K562 (cell line): ENCODE results near the gene NOPCHAP1. TPM values are rescaled to one million over a fixed set of nuclear protein-coding genes. Genes with fewer than 3 reads are reported as not detected.

ENCODE experiments used
- ATAC-seq: fragments of 200-7000 bp; cut with Tn5 transposase; 3 replicates; pipeline ENCODE4 v1.9.1; 2020; ENCODE audit warnings: moderate library complexity
- BruUV-seq: library from RNA; stranded (reverse); fragments of 400-500 nt; replicated peaks from 2 replicates; lab custom pipeline; 2021; lab: Mats Ljungman, UMichigan
- CTCF ChIA-PET: fragments of 300-600 bp; formaldehyde crosslinking; extraction: SDS; loops from one replicate; lab custom pipeline; 2021; ENCODE audit warnings: low intra/inter-chr PET ratio; lab: Yijun Ruan, JAX
- POLR2A ChIA-PET: fragments of 300-600, 350-650 bp; sonication (Branson Sonifier 250); formaldehyde crosslinking; extraction: SDS; loops from one replicate; lab custom pipeline; 2021; ENCODE audit warnings: antibody characterized with exemption, inconsistent platforms; lab: Yijun Ruan, JAX
- DNase-seq, 4 experiments: peaks; one replicate each; pipeline versions ENCODE4 v3.0.0 to v3.0.0-alpha.2; 2011 to 2018; ENCODE audit warnings: low spot score in 3 of 4, mixed read lengths in 3 of 4; ENCODE audit errors: extremely low read depth in 1 of 4
- FAIRE-seq: peaks from 2 replicates; lab custom pipeline; 2011; peaks lifted over from hg19 to GRCh38; lab: Jason Lieb, UNC
- H2AFZ ChIP-seq: 2 replicates; pipeline ENCODE4 v1.6.0; 2011; ENCODE audit warnings: low read depth, low read length, control low read depth, inconsistent platforms
- H3K27ac ChIP-seq: fragments of 200-600 bp; 3 replicates; pipeline ENCODE4 v1.8.0; 2011; ENCODE audit warnings: low read depth, mild to moderate bottlenecking, control low read depth, inconsistent platforms, low read length, moderate library complexity, mixed read lengths; ENCODE audit errors: extremely low read depth
- H3K27me3 ChIP-seq, 2 experiments: fragments of 300-600 bp in 1 of 2; 2 replicates in 1 of 2; 3 replicates in 1 of 2; pipeline versions ENCODE4 v1.6.0 to v1.8.0; 2011; ENCODE audit warnings: inconsistent platforms in 2 of 2, low read length in 2 of 2, mild to moderate bottlenecking in 1 of 2, mixed read lengths in 1 of 2, moderate library complexity in 1 of 2; ENCODE audit not compliant: control insufficient read depth in 2 of 2, insufficient read depth in 2 of 2
- H3K36me3 ChIP-seq: fragments of 300-600 bp; 3 replicates; pipeline ENCODE4 v1.8.0; 2011; ENCODE audit warnings: mild to moderate bottlenecking, low read length, inconsistent platforms; ENCODE audit not compliant: control insufficient read depth, insufficient read depth
- H3K4me1 ChIP-seq, 2 experiments: fragments of 200-600 bp in 1 of 2; replicated peaks in 1 of 2; 2 replicates in 1 of 2; 3 replicates in 1 of 2; pipeline versions ENCODE4 v1.5.1 to v1.8.0; 2011; ENCODE audit warnings: inconsistent platforms in 2 of 2, low read length in 2 of 2, mild to moderate bottlenecking in 1 of 2, mixed read lengths in 1 of 2, moderate library complexity in 1 of 2; ENCODE audit not compliant: control insufficient read depth in 2 of 2, insufficient read depth in 2 of 2
- H3K4me2 ChIP-seq: 2 replicates; pipeline ENCODE4 v1.6.1; 2011; ENCODE audit warnings: low read length, control low read depth, inconsistent platforms, mixed read lengths; ENCODE audit not compliant: insufficient read depth
- H3K4me3 ChIP-seq: fragments of 200-600 bp; sonication (generic), shearing (Covaris generic); 2 replicates; pipeline ENCODE4 v1.5.1; 2016; ENCODE audit warnings: control low read depth, inconsistent platforms
- H3K79me2 ChIP-seq: fragments of 200-600 bp; 3 replicates; pipeline ENCODE4 v1.8.0; 2011; ENCODE audit warnings: low read length, inconsistent platforms; ENCODE audit not compliant: control insufficient read depth, insufficient read depth
- H3K9ac ChIP-seq, 2 experiments: 2 replicates each; pipeline versions ENCODE4 v1.6.0 to v1.6.1; 2011; ENCODE audit warnings: low read depth in 2 of 2, low read length in 2 of 2, control low read depth in 1 of 2, inconsistent platforms in 1 of 2, mild to moderate bottlenecking in 1 of 2, mixed read lengths in 1 of 2; ENCODE audit not compliant: insufficient read depth in 1 of 2
- H3K9me1 ChIP-seq: one replicate; pipeline ENCODE4 v1.6.0; 2011; ENCODE audit warnings: inconsistent platforms, mild to moderate bottlenecking, low read length, moderate library complexity; ENCODE audit not compliant: control insufficient read depth, insufficient read depth
- H3K9me3 ChIP-seq: replicated peaks from 2 replicates; pipeline ENCODE4 v1.5.1; 2011; ENCODE audit warnings: low read depth, low read length, inconsistent platforms; ENCODE audit not compliant: control insufficient read depth, insufficient read depth
- H4K20me1 ChIP-seq: replicated peaks from 2 replicates; pipeline ENCODE4 v1.6.1; 2011; ENCODE audit warnings: low read length, inconsistent platforms, mixed read lengths; ENCODE audit not compliant: control insufficient read depth, insufficient read depth
- CHD7 ChIP-seq: fragments of 200-600 bp; sonication (generic); IDR thresholded peaks from one replicate; pipeline ENCODE4 v1.6.1; 2012; ENCODE audit warnings: mild to moderate bottlenecking, low read depth, low read length, inconsistent platforms
- HDAC6 ChIP-seq: IDR thresholded peaks from 2 replicates; pipeline ENCODE4 v1.6.1; 2012; ENCODE audit warnings: low read depth, mild to moderate bottlenecking, control low read depth, inconsistent platforms, low read length, moderate library complexity
- KLF16 ChIP-seq: IDR thresholded peaks from 2 replicates; pipeline ENCODE4 v1.6.1; 2016; ENCODE audit warnings: antibody characterized with exemption
- NFE2 ChIP-seq: IDR thresholded peaks from 2 replicates; pipeline ENCODE4 v1.6.1; 2014; ENCODE audit warnings: antibody characterized with exemption, low read depth
- SMARCE1 ChIP-seq: fragments of 450-650 bp; IDR thresholded peaks from 2 replicates; pipeline ENCODE4 v1.7.1; 2016; ENCODE audit warnings: mild to moderate bottlenecking
- ZBED1 ChIP-seq: IDR thresholded peaks from 2 replicates; pipeline ENCODE4 v1.6.1; 2014
- ZNF274 ChIP-seq: IDR thresholded peaks from 2 replicates; pipeline ENCODE4 v1.6.1; 2011; ENCODE audit warnings: low read depth, mild to moderate bottlenecking, low read length, moderate library complexity, borderline replicate concordance
- WGBS: fragments of 100-300 bp; shearing (Covaris generic); methylation state at CpG from one replicate; pipeline ENCODE4 v1.1.6; 2016; ENCODE audit warnings: low coverage, mixed read lengths; ENCODE audit not compliant: insufficient coverage; ENCODE audit errors: missing lambda C conversion rate; 5-methylcytosine and 5-hydroxymethylcytosine counted together
- in situ Hi-C: fragments of 300-500 bp; cut with MboI; formaldehyde crosslinking; loops from 4 replicates; pipeline ENCODE4 v1.15.0; 2018; ENCODE audit warnings: inconsistent platforms, mixed read lengths
- intact Hi-C: fragments of 100-400 bp; cut with micrococcal nuclease; formaldehyde crosslinking; loops from 2 replicates; pipeline ENCODE4 v1.14.2; 2022
- polyA plus RNA-seq, 8 experiments: library from polyadenylated mRNA; depleted of rRNA in 4 of 8; stranded (reverse) in 5 of 8; unstranded in 3 of 8; fragments of >200 nt; fragmentation: Nextera tagmentation in 2 of 8; fragmentation: Illumina TruSeq in 1 of 8; extraction: Ambion mirVana in 2 of 8; extraction: Trizol in 1 of 8; gene quantifications; 2 replicates each; pipeline versions ENCODE4 v1.2.1 to v1.2.3, GENCODE V29; 2011 to 2014; ENCODE audit warnings: inconsistent platforms in 1 of 8, missing spikeins in 1 of 8
- total RNA-seq, 7 experiments: library from RNA; depleted of rRNA in 6 of 7; stranded (reverse); fragments of >200 nt in 6 of 7; fragmentation: Illumina TruSeq in 2 of 7; extraction: Trizol in 2 of 7; gene quantifications; 2 replicates each; pipeline versions ENCODE4 v1.2.1 to v1.2.3, GENCODE V29; 2011 to 2021; ENCODE audit warnings: low replicate concordance in 1 of 7
- TF ChIP-seq, protein P1 (sequence below): fragments of 450-650 bp; formaldehyde crosslinking; IDR thresholded peaks from 2 replicates; pipeline ENCODE4 v1.4.0; 2022; ENCODE audit warnings: missing genetic modification characterization

The NOPCHAP1 gene
- total and polyA plus RNA-seq, 9 of the 15 experiments (the other 6 are each of a cell fraction or from before 2014, with no cell fraction given): 19.4 to 108 (median 33.4) TPM

DNA sequence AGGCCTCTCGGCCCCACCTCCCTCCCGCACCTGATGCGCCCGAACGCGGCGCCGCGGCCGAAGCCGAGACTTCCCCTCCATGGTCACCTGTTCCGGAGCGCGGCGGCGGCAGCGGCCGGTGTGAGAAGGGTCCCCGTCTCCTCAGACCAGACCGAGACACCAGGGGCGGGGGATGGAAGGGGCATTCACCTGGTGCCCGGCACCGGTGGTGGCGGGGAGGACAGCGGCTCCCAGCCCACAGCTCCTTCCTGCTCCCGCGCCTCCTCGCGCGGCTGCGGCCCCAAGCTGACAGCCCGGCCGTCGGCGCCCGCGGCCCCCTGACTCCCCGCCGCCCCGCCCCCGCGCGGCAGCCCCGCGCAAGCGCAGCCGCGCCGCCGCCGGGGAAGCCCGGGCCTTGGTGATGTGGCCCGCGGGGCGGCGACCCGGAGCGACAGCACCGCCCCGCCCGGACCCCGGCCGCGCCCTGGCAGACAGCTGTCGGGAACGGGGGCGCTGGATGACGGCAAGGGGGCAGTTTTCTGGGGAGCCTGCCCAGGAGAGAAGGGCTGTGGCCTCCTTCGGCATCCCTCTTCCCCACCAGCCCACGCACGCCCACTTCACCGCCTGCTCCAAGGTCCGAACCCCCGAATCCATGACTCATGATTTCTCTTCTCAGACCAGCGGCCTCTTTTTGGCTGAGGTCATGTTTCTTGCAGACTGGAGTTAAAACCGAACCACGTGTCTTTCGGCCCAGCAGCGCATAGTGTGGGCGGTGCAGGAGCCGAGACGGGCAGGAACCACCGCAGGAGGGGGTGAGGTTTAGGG, 27.9 kb upstream of the NOPCHAP1 start, which contains the start of gene SLC41A2:
TSS of gene SLC41A2 (minus strand) at position 290 of the 804 bp plus-strand sequence. CDS start 29,763 bp downstream, outside the sequence.
- DNase-seq: peak; percentile 81 to 90 (median 88)
- H3K9ac ChIP-seq: peak within 1 kb of the TSS; percentile 64 to 92; a peak in 3 of 4 replicates
- POLR2A ChIA-PET: interaction anchor here (1.6 to 1.8 kb wide), 2 partner anchors 12 to 19 kb away, joined by 4 to 5 read pairs; no protein-coding TSS in a partner anchor
- intact Hi-C loops (loop anchor here (10.0 kb wide), 1 partner anchor 573 kb away; no protein-coding TSS in a partner anchor), in situ Hi-C loops (no loop called here)
- peak within 1 kb of the TSS; percentile 48 for H3K4me3 ChIP-seq
- peak within 1 kb of the TSS; percentile 94 for H2AFZ ChIP-seq
- H3K9me3 ChIP-seq: no peaks in the 10 kb centered on the region
- H3K9me1 ChIP-seq: no peaks in the 10 kb centered on the region
- CTCF ChIA-PET: no interaction called here
- H3K79me2 ChIP-seq: no peaks in the 10 kb centered on the region
- peaks cover 18% of the 10 kb centered on the region in 2 experiments; a peak in 4 of 5 replicates for H3K4me1 ChIP-seq
- peak within 1 kb of the TSS; percentile 27; the same call in 2 of the 3 replicates for H3K27ac ChIP-seq
- ATAC-seq: peak; percentile 93
- WGBS: 3% methylated on average over 38 of the region's 83 CpGs
- H3K27me3 ChIP-seq: peaks cover 17 to 27% of the 10 kb centered on the region in 2 experiments
- peak within 1 kb of the TSS; percentile 81 for H3K4me2 ChIP-seq
- no peaks in the 10 kb centered on the region for H4K20me1 ChIP-seq
- FAIRE-seq: no peak
- H3K36me3 ChIP-seq: no peaks in the 10 kb centered on the region
- no TSS peak for BruUV-seq
- TF ChIP-seq NFE2: peak; percentile 70
- TF ChIP-seq CHD7: no peak
- peak; percentile 55; the same call in 1 of the 2 replicates for TF ChIP-seq SMARCE1
- TF ChIP-seq ZNF274: no peak
- TF ChIP-seq HDAC6: no peak
- TF ChIP-seq, protein P1, sequence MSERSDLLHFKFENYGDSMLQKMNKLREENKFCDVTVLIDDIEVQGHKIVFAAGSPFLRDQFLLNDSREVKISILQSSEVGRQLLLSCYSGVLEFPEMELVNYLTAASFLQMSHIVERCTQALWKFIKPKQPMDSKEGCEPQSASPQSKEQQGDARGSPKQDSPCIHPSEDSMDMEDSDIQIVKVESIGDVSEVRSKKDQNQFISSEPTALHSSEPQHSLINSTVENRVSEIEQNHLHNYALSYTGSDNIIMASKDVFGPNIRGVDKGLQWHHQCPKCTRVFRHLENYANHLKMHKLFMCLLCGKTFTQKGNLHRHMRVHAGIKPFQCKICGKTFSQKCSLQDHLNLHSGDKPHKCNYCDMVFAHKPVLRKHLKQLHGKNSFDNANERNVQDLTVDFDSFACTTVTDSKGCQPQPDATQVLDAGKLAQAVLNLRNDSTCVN (CRISPR knock-in tag): no peak
- TF ChIP-seq ZBED1: no peak
- no peak for TF ChIP-seq KLF16
